OCI-LY3 (cell line): ENCODE data around the gene RC3H1.
"Not testable (repeated sequence)": the region's sequence is repeated elsewhere in the genome, so short reads cannot be mapped to it uniquely, and the experiment has no call there.

Experiments used
- H2AFZ ChIP-seq: fragments of 200-600, 300-600 bp; shearing (Covaris generic); 2 replicates; pipeline ENCODE4 v1.6.0; 2014; ENCODE audit warnings: antibody characterized with exemption, low read depth, low read length
- H3K27ac ChIP-seq: fragments of 200-600, 300-600 bp; sonication (generic); 2 replicates; pipeline ENCODE4 v1.5.1; 2014; ENCODE audit warnings: mild to moderate bottlenecking, low read length, moderate library complexity, mixed read lengths
- H3K27me3 ChIP-seq: fragments of 200-600, 300-600 bp; sonication (generic); 2 replicates; pipeline ENCODE4 v1.6.1; 2014; ENCODE audit warnings: low read depth, low read length, mixed read lengths
- H3K36me3 ChIP-seq: fragments of 200-600, 300-600 bp; sonication (generic); replicated peaks from 2 replicates; pipeline ENCODE3; 2014; ENCODE audit warnings: low read depth, low read length, mixed read lengths
- H3K4me1 ChIP-seq: fragments of 300-600, 200-600 bp; sonication (generic); 2 replicates; pipeline ENCODE4 v1.6.1; 2014; ENCODE audit warnings: low read length, mixed read lengths
- H3K4me2 ChIP-seq: fragments of 200-600, 300-600 bp; sonication (generic); 2 replicates; pipeline ENCODE4 v1.6.1; 2014; ENCODE audit warnings: low read length, mixed read lengths
- H3K4me3 ChIP-seq: fragments of 300-600, 200-600 bp; sonication (generic); 2 replicates; pipeline ENCODE4 v1.5.1; 2014; ENCODE audit warnings: antibody characterized with exemption, mild to moderate bottlenecking, low read length, moderate library complexity
- H3K79me2 ChIP-seq: fragments of 300-600, 200-600 bp; shearing (Covaris generic); 2 replicates; pipeline ENCODE4 v1.6.1; 2014; ENCODE audit warnings: mild to moderate bottlenecking, low read length, mixed read lengths
- H3K9ac ChIP-seq: fragments of 300-600, 200-600 bp; shearing (Covaris generic); 2 replicates; pipeline ENCODE4 v1.6.0; 2014; ENCODE audit warnings: mild to moderate bottlenecking, low read length, moderate library complexity
- H3K9me3 ChIP-seq: fragments of 200-600, 300-600 bp; shearing (Covaris generic); 2 replicates; pipeline ENCODE4 v1.6.1; 2014; ENCODE audit warnings: low read length, mixed read lengths; ENCODE audit not compliant: insufficient read depth
- H4K20me1 ChIP-seq: fragments of 200-600, 300-600 bp; sonication (generic); 2 replicates; pipeline ENCODE4 v1.6.1; 2016; ENCODE audit warnings: low read length, mixed read lengths; ENCODE audit not compliant: insufficient read depth
- CTCF ChIP-seq: fragments of 200-600, 300-600 bp; sonication (generic); IDR thresholded peaks from 2 replicates; pipeline ENCODE4 v1.5.1; 2014; ENCODE audit warnings: antibody characterized with exemption, low read length, low read depth
- EZH2phosphoT487 ChIP-seq: fragments of 200-600 bp; shearing (Covaris generic); IDR thresholded peaks from 2 replicates; pipeline ENCODE4 v1.6.1; 2018; ENCODE audit warnings: antibody characterized with exemption, mixed run types, low read depth

RC3H1 gene

GRCh38 chr1:174051956-174052355, 29.8 kb upstream of the RC3H1 start:
- Histone ChIP-seq H3K9ac (no peak overlapping the region), H4K20me1 (no peaks in the 10 kb centered on the region), H3K4me2 (no peak overlapping the region), H3K79me2 (no peaks in the 10 kb centered on the region), H3K27ac (no peak overlapping the region), H3K4me1 (no peaks in the 10 kb centered on the region), H3K9me3 (no peaks in the 10 kb centered on the region), H3K36me3 (no peaks in the 10 kb centered on the region), H2AFZ (no peak overlapping the region), H3K27me3 (peaks cover 6% of the 10 kb centered on the region; the same call in 1 of the 2 replicates), H3K4me3 (no peak overlapping the region)
- TF ChIP-seq CTCF (no peak), EZH2phosphoT487 (no peak)

- no peak overlapping the region for H3K4me2 ChIP-seq
- no peak overlapping the region for H2AFZ ChIP-seq
- H4K20me1 ChIP-seq, result no peaks in the 10 kb centered on the region
- peaks cover 6% of the 10 kb centered on the region; the same call in 1 of the 2 replicates for H3K27me3 ChIP-seq
- no peaks in the 10 kb centered on the region for H3K9me3 ChIP-seq
- H3K4me1 ChIP-seq, result no peaks in the 10 kb centered on the region
- TF ChIP-seq EZH2phosphoT487 (no peak), CTCF (no peak)
- H3K27ac ChIP-seq, result no peak overlapping the region
- H3K79me2 ChIP-seq, result no peaks in the 10 kb centered on the region
- no peak overlapping the region for H3K9ac ChIP-seq
- H3K4me3 ChIP-seq, result no peak overlapping the region
- no peaks in the 10 kb centered on the region for H3K36me3 ChIP-seq
These were observed 27.4 kb upstream of the RC3H1 start for GRCh38 chr1:174049514-174049913.

DNA sequence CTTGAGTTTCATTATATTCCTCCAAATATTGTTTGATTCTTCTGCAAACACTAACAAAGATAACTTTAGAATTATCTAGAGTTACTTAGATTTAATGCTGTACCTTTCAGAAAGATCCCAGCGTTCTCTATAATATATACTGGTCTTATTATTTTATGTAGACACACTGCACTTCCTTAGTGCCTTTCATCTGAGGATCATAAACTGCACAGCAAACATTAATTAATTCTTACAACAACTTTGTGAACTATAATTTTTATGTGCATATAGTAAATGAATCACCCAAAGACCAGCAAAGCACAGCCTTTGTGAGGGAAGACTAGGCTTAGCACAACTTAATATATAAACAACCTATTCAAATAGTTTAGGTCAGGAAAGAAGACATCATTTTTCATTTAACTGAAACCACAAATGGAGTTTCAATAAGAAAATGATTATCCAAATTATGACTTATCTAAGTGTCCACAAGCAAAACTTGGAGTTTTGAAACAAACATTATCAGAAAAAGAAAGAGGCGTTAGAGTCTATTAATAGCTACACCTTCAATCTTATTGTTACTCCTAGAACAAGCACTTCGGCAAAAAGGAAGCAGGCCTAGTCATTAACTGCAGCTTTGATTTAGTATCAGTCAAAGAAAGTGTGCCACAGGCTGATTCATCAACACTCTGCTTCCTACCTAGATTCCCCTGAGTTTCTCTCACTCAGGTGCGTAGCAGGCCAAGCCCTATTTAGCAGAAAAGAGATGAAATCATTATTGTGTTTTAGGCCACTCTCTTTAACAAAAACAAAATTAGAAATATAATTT, 22.5 kb upstream of the RC3H1 start:
- TF ChIP-seq EZH2phosphoT487, result no peak
- no peak for TF ChIP-seq CTCF
- H3K4me1 ChIP-seq, result no peaks in the 10 kb centered on the region
- H2AFZ ChIP-seq, result no peak overlapping the region
- H3K4me2 ChIP-seq, result no peak overlapping the region
- H3K27me3 ChIP-seq, result no peaks in the 10 kb centered on the region
- H3K36me3 ChIP-seq, result no peaks in the 10 kb centered on the region
- H3K4me3 ChIP-seq, result no peak overlapping the region
- no peak overlapping the region for H3K27ac ChIP-seq
- no peaks in the 10 kb centered on the region for H3K9me3 ChIP-seq
- no peaks in the 10 kb centered on the region for H3K79me2 ChIP-seq
- no peaks in the 10 kb centered on the region for H4K20me1 ChIP-seq
- H3K9ac ChIP-seq, result no peak overlapping the region

DNA sequence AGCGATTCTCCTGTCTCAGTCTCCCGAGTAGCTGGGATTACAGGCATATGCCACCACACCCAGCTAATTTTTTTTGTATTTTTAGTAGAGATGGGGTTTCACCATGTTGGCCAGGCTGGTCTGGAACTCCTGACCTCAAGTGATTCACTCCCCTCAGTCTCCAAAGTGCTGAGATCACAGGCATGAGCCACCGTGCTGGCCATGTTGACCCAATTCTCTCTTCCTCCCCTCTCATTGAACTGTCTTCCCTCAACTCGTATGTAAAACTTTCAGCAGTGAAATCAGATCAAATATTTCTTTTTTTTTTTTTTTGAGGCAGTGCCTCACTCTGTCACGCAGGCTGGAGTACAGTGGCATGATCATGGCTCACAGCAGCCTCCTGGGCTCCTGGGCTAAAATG, 20.4 kb upstream of the RC3H1 start:
- H3K9me3 ChIP-seq, H3K27me3 ChIP-seq, H2AFZ ChIP-seq: not testable (repeated sequence)

More for the DNA sequence above, 20.4 kb upstream of the RC3H1 start:
- not testable (repeated sequence) for H3K9ac ChIP-seq, H4K20me1 ChIP-seq, H3K36me3 ChIP-seq, H3K27ac ChIP-seq, H3K4me3 ChIP-seq, H3K4me1 ChIP-seq, H3K4me2 ChIP-seq, H3K79me2 ChIP-seq
